ENCODE results near the gene ADAMTSL2.
"Not testable (repeated sequence)": the region's sequence is repeated elsewhere in the genome, so short reads cannot be mapped to it uniquely, and the experiment has no call there.

ADAMTSL2 gene

GRCh38 chr9:133561976-133562554, 27.6 kb downstream of the ADAMTSL2 start:
- no peak for DNase-seq

- no peak for DNase-seq
Measured at GRCh38 chr9:133562611-133563290, 28.2 kb downstream of the ADAMTSL2 start.

- DNase-seq = no peak
Measured at GRCh38 chr9:133563291-133563796, 28.8 kb downstream of the ADAMTSL2 start.

- not testable (repeated sequence) for DNase-seq
Measured at GRCh38 chr9:133563814-133564213, 29.3 kb downstream of the ADAMTSL2 start.

DNA sequence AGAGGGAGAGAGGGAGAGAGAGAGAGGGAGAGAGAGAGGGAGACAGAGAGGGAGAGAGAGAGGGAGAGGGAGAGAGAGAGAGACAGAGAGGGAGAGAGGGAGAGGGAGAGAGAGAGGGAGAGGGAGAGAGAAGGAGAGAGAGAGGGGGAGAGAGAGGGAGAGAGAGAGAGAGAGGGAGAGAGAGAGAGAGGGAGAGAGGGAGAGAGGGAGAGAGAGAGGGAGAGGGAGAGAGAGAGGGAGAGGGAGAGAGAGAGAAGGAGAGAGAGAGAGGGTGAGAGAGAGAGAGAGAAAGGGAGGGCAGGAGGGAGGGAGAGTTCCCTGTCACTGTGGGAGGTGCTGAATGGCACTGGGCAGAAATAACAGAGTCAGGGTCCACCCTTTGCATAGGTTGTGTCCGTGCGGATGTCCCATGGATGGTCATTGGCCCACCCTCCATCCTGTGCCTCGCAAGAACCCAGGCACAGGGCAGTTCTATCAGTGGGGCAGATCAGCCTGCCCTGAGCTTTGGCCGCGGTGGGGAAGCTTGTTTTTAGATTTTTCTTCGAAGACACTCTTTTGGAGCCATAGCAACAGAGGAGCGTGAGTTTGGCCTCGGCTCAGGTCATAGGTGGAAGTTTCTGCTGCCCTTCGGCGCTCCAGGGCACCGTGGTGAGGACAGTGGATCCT, 30.1 kb downstream of the ADAMTSL2 start:
- no peak for DNase-seq

DNA sequence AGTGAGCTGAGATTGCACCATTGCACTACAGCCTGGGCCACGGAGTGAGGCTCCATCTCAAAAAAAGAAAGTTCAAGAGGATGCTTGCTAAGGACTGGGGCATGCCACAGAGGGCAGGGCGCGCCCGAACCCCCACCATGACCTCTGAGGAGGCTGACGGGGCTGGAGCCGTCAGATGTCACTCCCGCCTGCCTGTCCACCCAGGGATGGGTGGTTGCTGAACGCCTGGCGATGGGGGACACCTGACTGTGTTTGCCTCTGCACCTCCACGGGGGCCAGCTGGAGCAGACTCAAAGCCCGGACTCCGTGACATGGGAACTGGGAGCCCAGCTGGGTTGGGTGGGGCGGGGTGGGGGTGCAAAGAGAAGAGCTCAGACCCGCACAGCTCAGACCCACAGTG, 31.9 kb downstream of the ADAMTSL2 start:
- DNase-seq = no peak

GRCh38 chr9:133566817-133567216, 32.3 kb downstream of the ADAMTSL2 start:
- no peak for DNase-seq

DNA sequence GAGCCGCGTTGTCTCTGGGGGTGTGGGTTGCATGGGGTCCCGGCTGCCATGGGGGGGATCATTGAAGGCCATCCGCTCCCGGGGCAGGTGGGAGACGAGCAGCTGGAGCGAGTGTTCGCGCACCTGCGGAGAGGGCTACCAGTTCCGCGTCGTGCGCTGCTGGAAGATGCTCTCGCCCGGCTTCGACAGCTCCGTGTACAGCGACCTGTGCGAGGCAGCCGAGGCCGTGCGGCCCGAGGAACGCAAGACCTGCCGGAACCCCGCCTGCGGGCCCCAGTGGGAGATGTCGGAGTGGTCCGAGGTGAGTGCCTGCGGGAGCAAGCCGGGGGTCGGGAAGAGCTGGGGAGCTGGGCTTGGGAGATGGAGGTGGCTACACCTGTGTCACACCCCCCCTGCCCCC, 33.7 kb downstream of the ADAMTSL2 start:
- DNase-seq = no peak

GRCh38 chr9:133569121-133569785, 34.7 kb downstream of the ADAMTSL2 start:
- DNase-seq = no peak

DNA sequence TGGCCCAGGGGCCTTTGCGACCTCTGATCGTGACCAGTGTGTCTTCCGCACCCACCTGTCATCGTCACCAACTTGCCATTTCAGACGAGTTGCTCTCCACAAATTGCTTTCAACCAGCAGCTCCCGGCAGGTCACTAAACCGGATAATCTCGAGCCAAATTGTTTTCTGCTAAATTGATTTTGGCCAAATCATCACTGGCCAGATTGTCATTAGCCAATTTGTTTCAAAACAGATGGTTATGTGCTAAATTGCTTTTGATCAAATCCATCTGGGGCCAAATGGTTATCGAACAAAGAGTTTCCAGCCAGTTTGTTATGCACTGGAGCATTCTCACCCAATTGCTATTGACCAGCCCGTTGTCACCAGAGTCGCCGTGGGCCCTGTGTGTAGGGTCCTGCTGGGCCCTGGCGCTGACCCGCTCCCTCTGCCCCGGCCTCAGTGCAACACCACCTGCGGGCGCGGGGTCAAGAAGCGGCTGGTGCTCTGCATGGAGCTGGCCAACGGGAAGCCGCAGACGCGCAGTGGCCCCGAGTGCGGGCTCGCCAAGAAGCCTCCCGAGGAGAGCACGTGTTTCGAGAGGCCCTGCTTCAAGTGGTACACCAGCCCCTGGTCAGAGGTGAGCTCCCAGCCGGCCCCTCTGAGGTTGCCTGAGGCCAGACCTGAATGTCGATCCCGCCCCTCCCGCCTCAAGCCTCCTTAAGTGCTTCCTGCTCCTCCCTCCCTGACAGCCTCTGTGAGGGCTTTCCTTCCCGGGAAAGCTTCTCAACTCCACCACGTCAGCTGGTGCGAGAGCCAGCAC, 35.6 kb downstream of the ADAMTSL2 start:
- no peak for DNase-seq

DNA sequence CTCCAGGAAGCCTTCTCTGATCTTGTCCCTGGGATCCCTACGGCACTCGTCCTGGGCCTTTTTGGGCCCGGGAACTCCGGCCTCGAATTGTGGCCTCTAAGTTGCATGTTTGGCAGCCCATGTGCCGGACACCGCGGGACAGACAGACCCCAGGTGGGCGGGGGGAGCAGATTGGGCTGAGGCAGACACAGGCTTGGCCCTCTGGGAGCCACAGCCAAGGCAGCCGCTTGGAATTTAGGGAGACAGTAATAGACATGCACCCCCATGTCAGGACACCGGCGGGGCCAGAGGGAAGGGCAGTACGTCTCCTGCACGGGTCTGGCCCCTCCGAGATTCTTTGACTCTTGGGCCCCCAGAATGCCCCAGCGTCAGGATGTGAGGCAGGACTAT, 36.2 kb downstream of the ADAMTSL2 start:
- no peak for DNase-seq

DNA sequence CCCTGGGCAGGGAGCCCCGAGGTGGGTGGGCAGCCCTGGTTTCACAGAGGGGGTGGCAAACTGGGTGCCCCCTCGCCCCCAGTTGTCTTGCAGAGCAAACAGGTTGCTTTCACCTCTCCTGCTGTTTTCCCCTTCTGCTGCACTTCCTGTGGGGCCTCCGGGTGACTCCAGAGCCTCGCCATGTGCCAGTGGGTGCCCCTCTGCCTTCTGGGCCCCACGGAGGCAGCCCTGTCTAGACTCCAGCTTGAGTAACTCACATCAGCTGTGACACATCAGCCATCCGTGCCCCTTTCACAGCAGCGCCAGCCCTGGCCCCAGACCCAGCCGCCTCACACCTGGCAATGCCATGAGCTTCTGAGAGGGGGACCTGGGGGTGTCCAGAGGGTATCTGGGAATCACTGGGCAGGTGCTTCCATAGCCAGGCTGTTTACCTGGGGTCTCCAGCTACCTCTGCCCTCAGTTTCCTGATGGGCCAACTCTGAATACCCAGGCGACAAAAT, 36.9 kb downstream of the ADAMTSL2 start:
- no peak for DNase-seq

GRCh38 chr9:133571896-133572595, 37.5 kb downstream of the ADAMTSL2 start:
- no peak for DNase-seq

GRCh38 chr9:133572821-133573361, 38.4 kb downstream of the ADAMTSL2 start:
- no peak for DNase-seq

- no peak for DNase-seq
Measured at GRCh38 chr9:133573791-133574515, 39.4 kb downstream of the ADAMTSL2 start.

GRCh38 chr9:133574771-133575170, 40.3 kb downstream of the ADAMTSL2 start:
- DNase-seq = no peak

- DNase-seq = no peak
Measured at GRCh38 chr9:133575186-133576030, 40.9 kb downstream of the ADAMTSL2 start.

DNA sequence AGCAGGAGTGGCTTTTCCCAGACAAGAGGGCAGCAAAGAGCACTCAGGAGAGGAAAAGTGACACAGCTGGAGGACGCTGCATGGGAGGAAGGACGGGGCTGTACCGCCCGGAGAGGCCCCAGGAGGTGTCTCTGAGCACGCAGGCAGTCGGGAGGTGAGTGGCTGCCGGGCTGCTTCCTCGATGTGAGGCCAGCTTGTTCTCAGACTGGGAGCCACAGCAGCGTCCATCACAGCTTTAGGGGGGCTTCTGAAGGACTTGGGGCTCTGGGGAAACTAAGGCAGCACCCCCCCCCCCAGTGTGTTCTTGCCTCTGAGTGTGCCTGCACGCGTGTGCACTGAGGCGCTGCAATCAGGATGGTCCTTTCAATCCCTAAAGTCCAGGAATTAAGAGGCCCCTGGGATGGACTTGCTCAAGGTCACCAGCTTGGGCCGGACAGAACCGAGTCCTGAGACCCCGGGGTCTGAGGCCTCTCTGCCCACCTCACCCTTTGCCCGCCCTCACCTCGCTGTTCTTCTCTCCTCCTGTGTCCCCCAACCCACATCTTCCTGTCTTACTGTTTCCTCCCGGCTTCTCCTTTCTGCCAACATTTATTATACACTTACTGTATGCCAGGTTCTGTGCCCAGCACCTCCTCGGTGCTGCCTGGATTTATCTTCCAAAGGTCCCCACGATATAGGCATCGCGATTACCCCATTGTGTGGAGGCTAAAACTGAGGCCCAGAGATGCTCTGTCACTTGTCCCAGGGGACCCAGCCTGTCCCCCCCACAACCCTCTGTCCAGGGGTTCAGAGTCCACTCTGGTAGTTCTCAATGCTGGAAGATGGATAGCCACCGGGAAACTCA, 41.7 kb downstream of the ADAMTSL2 start:
- DNase-seq = no peak
